Activated CD4-positive, CD25-positive, alpha-beta regulatory T cell treated with anti-CD3 and anti-CD28 coated beads, Interleukin-2, amount 50 U/mL, for 72 hours (primary cell): ENCODE data around the gene ELP6.

ENCODE experiments used
- DNase-seq: peaks from one replicate; pipeline ENCODE4 v3.0.0; 2021

ELP6 gene

GRCh38 chr3:47513125-47513929, at the start of gene ELP6:
Gene ELP6, minus strand, starts transcription at chr3:47513712. Its CDS starts 122 bp downstream, at chr3:47513590.
- peak; percentile 96 for DNase-seq

DNA sequence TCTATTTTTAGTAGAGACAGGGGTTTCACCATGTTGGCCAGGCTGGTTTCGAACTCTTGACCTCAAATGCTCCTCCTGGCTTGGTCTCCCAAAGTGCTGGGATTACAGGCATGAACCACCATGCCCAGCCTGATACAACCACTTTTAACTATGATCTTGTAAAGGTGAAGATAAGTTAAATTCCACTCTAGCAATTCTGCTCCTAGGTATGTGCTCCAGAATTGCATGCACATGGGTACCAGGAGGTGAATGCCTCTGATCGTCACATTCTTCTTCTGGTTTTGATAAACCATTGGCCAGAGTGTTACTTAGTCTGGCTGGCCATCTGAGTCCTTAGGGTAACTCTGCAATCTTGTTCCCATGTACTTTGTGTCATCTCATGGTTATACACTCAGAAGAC, 42.8 kb upstream of the ELP6 start:
- no peak for DNase-seq

DNA sequence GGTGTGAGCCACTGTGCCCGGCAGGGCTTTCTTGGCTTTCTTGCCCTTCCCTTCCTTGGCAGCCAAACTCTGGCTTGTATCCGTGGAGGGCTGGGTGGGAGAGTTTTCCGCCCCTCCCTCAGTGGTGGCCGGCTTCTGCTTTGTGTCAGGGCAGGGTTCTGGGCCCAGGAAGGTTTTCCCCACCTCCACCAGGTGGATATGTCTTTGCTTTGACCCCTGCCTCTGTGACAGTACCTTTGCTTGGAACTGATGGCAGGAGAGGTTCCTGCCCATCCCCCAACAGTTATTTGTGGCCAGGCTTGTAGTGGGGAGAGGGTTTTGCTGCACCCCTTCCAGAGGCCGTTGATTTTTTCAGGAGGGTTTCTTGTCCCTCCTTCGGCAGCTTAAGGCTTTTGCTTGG, 40.8 kb upstream of the ELP6 start:
- DNase-seq = no peak

GRCh38 chr3:47553407-47553806, 39.9 kb upstream of the ELP6 start:
- DNase-seq = no peak

GRCh38 chr3:47542471-47543173, 29.1 kb upstream of the ELP6 start:
- no peak for DNase-seq

DNA sequence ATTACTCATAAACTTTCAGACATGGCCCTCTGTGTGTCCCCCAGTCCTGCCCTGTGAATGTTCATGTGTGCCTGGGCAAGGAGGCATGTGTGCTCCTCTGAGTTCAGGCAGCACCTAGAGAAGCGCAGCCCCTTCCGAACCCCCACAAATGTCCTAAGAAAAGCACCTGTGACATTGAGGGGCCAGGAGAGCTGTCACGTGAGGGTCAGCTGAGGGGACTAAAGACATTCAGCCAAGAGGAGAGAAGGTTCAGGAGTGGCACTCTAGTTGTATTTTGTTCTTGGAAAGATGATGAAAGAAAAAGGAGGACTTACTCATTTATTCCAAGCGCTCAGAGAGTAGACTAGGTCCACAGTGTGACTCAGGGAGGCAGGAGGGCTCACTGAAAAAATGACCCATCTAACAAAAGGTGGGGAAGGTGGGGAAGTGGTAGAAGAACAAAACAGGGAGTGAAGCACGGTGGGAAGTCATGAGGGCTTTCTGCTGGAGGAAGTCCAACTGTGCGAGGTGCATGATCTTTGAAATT, 28.1 kb upstream of the ELP6 start:
- no peak for DNase-seq

GRCh38 chr3:47540281-47540680, 26.8 kb upstream of the ELP6 start:
- no peak for DNase-seq

GRCh38 chr3:47536967-47537366, 23.5 kb upstream of the ELP6 start:
- no peak for DNase-seq

DNA sequence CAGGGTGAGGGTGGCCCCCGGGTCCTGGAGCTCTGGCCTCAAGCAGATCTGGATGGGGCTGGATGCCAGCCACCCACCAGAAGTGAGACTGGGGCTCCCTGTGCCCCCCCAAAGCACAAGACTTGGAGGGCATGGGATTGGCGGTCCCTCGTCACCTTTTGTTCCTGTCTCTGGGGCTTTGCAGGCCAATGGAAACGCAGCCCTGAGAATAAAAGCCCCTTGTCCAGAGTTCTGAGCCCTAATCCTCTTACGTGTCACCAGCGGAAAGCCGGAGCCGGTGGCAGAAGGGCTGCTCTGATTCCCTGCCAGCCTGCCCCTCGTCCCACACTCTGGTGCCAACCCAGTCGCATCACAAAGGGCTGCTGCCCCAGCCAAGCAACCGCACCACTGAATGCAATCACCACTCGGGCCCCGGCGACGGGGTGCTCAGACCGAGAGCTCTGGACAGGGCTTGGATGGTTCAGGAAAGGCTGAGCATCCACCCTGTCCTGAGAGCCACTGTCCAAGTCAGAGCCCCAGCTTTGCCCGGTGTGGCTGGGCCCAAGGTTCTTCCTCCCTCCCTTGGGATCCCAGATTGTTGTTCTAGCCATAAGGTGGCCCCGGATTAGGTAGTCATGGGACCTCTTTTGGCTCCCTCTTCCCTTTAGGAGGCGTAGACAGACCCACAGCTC, 22.8 kb upstream of the ELP6 start:
- DNase-seq = no peak

- no peak for DNase-seq
Observed at GRCh38 chr3:47533996-47534454, 20.5 kb upstream of the ELP6 start.

DNA sequence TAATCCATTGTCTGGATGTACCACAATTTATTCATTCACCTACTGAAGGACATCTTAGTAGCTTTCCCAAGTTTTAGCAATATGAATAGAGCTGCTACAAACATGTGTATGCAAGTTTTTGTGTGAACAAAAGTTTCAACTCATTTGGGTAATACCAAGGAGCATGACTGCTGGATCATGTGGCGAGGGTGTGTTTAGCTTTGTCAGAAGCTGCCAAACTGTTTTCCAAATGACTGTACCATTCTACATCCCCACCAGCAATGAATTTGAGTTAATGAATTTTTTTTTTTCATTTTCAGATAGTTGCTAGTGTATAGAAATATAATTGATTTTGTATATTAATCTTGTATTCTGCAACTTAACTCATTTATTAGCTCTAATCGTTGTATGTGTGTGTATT, 20.0 kb upstream of the ELP6 start:
- no peak for DNase-seq

DNA sequence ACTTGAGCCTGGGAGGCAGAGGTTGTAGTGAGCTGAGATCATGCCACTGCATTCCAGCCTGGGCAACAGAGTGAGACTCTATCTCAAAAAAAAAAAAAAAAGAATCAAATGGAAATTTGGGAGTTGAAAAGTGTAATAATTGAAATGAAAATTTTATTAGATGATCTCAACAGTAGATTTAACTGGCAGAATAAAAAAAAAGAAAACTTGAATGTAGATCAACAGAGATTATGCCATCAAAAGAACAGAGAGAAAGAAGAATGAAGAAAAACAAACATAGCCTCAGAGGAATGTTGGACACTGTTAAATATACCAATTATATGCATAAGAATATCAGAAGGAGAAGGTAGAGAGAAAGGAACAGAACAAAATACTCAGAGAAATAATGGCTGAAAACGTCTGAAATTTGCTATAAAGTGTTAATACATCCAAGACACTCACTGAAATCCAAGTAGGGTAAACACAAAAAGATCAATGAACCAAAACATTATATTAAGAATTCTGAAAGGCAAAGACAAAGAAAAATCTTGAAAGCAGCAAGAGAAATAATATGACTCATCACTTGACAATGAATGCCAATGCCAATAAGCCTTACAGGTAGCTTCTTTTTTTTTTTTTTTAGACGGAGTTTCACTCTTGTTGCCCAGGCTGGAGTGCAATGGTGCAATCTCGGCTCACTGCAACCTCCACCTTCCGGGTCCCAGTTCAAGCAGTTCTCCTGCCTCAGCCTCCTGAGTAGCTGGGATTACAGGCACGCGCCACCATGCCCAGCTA, 14.6 kb upstream of the ELP6 start:
- no peak for DNase-seq

DNA sequence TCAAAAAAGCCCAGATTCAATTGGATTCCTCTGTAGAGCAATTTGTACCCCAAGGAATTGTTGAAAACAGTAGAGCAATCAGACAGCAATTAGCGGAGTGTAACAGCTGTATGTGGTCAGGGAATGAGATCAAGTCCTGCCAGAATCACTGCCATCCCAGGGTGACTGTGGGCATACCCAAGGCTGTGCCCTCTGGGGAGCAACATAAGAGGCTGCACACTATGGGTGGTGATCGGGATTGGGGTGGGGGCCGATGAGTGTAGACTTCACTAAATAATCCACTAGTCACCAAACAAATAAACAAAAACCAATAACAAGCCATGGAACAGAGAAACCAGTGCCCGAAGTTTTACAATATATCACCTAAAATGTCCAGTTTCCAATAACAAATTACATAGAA, 12.1 kb upstream of the ELP6 start:
- no peak for DNase-seq

GRCh38 chr3:47523310-47524073, 10.0 kb upstream of the ELP6 start:
- no peak for DNase-seq

DNA sequence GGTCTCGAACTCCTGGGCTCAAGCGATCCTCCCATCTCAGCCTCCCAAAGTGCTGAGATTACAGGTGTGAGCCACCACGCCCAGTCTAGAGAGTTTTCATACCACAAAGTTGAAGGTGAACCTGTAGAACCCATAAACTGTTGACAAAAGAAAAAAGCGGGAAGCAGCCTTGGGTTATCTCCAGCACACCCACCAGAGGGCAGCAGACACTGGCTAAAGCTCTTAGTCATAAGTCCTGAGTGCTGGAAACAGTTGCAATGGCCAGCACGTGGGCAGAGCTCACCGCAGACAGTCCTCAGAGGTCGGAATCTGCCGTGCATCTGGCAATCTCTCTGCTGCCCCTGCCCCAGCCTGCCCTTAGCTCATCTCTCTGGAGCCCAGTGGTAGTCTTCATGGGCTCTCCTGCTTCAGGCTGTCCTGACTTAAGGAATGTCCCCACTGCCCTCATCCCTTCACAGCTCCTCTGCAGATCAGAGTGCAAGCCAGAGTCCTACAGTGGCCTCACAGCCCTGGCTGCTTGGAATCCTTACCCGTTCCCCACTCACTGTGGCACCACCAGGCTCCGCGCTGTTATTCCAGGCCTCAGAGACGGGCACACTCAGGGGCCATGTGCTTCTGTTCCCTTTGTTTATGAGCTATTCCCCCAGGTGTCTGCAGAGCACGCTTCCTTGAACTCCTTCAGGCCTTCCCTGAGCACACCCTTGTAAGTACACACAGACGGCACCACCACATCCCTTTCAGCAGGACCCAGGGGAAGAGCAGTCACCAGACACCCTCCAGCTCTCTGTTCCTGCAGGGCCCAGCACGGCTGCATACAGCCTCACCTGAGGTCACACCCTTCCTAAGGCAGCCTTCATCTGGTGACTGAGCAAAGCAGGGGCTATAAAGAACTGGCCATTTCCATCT, 8.8 kb upstream of the ELP6 start:
- peak; percentile 78 for DNase-seq

- DNase-seq = no peak
Observed at GRCh38 chr3:47520756-47521155, 7.2 kb upstream of the ELP6 start.

GRCh38 chr3:47517937-47518336, 4.4 kb upstream of the ELP6 start:
- DNase-seq = no peak

DNA sequence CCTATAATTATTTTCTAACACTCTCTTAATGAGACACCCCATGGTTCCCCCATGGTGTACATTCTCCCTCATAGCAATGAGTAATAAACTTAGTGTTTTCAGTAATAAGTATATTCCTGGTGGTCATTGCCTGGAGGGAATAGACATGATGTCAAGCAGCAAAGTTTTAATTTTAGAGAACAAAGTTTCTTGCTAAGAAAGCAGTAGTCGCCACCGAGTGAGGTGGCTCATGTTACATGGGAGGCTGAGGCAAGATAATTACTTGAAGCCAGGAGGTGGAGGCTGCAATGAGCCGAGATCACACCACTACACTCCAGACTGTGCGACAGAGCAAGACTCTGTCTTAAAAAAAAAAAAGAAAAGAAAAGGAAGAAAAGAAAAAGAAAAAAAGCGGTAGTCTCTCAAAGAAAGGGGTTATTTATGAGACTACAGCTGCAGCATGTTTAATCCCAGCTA, 2.4 kb upstream of the ELP6 start:
- no peak for DNase-seq

- DNase-seq = no peak
Observed at GRCh38 chr3:47515100-47515499, 1.6 kb upstream of the ELP6 start.

GRCh38 chr3:47512416-47513124, 942 bp downstream of the ELP6 start:
- DNase-seq = peak; percentile 49
